Measurements from ENCODE around the gene MORN4.
A peak's percentile ranks its signal among the peaks of the same experiment; 100 is the strongest.

The MORN4 gene

GRCh38 chr10:97573021-97573420, 60.3 kb downstream of the MORN4 start:
- no peaks in the 10 kb centered on the region for H3K79me2 ChIP-seq (ENCODE audit: insufficient read depth, low read length)
- no peak overlapping the region for H3K4me3 ChIP-seq (ENCODE audit: insufficient read depth, low read length, poor library complexity, severe bottlenecking)
- H3F3A ChIP-seq (ENCODE audit: insufficient read depth): no peaks in the 10 kb centered on the region
- H3K9me2 ChIP-seq (replicated peaks; ENCODE audit: insufficient read depth, low read length): no peaks in the 10 kb centered on the region
- H3K9me3 ChIP-seq (ENCODE audit: insufficient read depth, low read length): no peaks in the 10 kb centered on the region
- no peak overlapping the region for H3K4me2 ChIP-seq (ENCODE audit: low read depth, low read length, poor library complexity, severe bottlenecking)
- H3K27ac ChIP-seq (ENCODE audit: low read depth, low read length): no peak overlapping the region
- no peaks in the 10 kb centered on the region for H4K20me1 ChIP-seq (ENCODE audit: low read depth, low read length)
- H2AFZ ChIP-seq (ENCODE audit: low read depth, low read length, severe bottlenecking): no peak overlapping the region
- TF ChIP-seq CTCF (IDR thresholded peaks at IDR 0.05; ENCODE audit: insufficient read depth, low read length, poor library complexity, severe bottlenecking) (no peak), EZH2phosphoT487 (conservative IDR thresholded peaks at IDR 0.05; ENCODE audit: low read length) (no peak)
- no peak overlapping the region for H3K9ac ChIP-seq (ENCODE audit: low read length)
- no peaks in the 10 kb centered on the region for H3K36me3 ChIP-seq (ENCODE audit: low read length)
- H3K27me3 ChIP-seq (ENCODE audit: low read length): no peaks in the 10 kb centered on the region

- Histone ChIP-seq H3K9ac (ENCODE audit: low read length) (no peak within 1 kb of the TSS), H3K9me3 (ENCODE audit: insufficient read depth, low read length) (no peaks in the 10 kb centered on the region), H3K4me2 (ENCODE audit: low read depth, low read length, poor library complexity, severe bottlenecking) (no peak within 1 kb of the TSS), H4K20me1 (ENCODE audit: low read depth, low read length) (no peaks in the 10 kb centered on the region), H2AFZ (ENCODE audit: low read depth, low read length, severe bottlenecking) (no peak within 1 kb of the TSS), H3F3A (ENCODE audit: insufficient read depth) (no peaks in the 10 kb centered on the region), H3K79me2 (ENCODE audit: insufficient read depth, low read length) (no peaks in the 10 kb centered on the region), H3K4me3 (ENCODE audit: insufficient read depth, low read length, poor library complexity, severe bottlenecking) (no peak within 1 kb of the TSS), H3K27me3 (ENCODE audit: low read length) (no peaks in the 10 kb centered on the region), H3K27ac (ENCODE audit: low read depth, low read length) (no peak within 1 kb of the TSS), H3K36me3 (ENCODE audit: low read length) (no peaks in the 10 kb centered on the region), H3K9me2 (replicated peaks; ENCODE audit: insufficient read depth, low read length) (no peaks in the 10 kb centered on the region)
- TF ChIP-seq EZH2phosphoT487 (conservative IDR thresholded peaks at IDR 0.05; ENCODE audit: low read length): no peak
- peak; percentile 70 for TF ChIP-seq CTCF (IDR thresholded peaks at IDR 0.05; ENCODE audit: insufficient read depth, low read length, poor library complexity, severe bottlenecking)
Observed at GRCh38 chr10:97572214-97572989, 60.9 kb downstream of the MORN4 start, which contains the start of gene ANKRD2. Gene ANKRD2, plus strand, starts transcription at chr10:97572779. Its CDS starts 10 bp downstream, at chr10:97572789.

- Histone ChIP-seq H3K36me3 (ENCODE audit: low read length) (no peaks in the 10 kb centered on the region), H3K9me3 (ENCODE audit: insufficient read depth, low read length) (no peaks in the 10 kb centered on the region), H3K4me3 (ENCODE audit: insufficient read depth, low read length, poor library complexity, severe bottlenecking) (no peak overlapping the region), H2AFZ (ENCODE audit: low read depth, low read length, severe bottlenecking) (no peak overlapping the region), H3K79me2 (ENCODE audit: insufficient read depth, low read length) (no peaks in the 10 kb centered on the region), H3K4me2 (ENCODE audit: low read depth, low read length, poor library complexity, severe bottlenecking) (no peak overlapping the region), H3K9me2 (replicated peaks; ENCODE audit: insufficient read depth, low read length) (no peaks in the 10 kb centered on the region), H3F3A (ENCODE audit: insufficient read depth) (no peaks in the 10 kb centered on the region), H4K20me1 (ENCODE audit: low read depth, low read length) (no peaks in the 10 kb centered on the region), H3K27ac (ENCODE audit: low read depth, low read length) (no peak overlapping the region), H3K9ac (ENCODE audit: low read length) (no peak overlapping the region), H3K27me3 (ENCODE audit: low read length) (no peaks in the 10 kb centered on the region)
- TF ChIP-seq EZH2phosphoT487 (conservative IDR thresholded peaks at IDR 0.05; ENCODE audit: low read length) (no peak), CTCF (IDR thresholded peaks at IDR 0.05; ENCODE audit: insufficient read depth, low read length, poor library complexity, severe bottlenecking) (no peak)
Observed at GRCh38 chr10:97571622-97572021, 61.7 kb downstream of the MORN4 start.
